LNCAP (cell line): ENCODE data around the gene PRKAR1A.

Experiments
- CTCF ChIP-seq: fragments of 450-650 bp; IDR thresholded peaks from 2 replicates; pipeline ENCODE4 v1.5.1; 2017; ENCODE audit warnings: mild to moderate bottlenecking

The PRKAR1A gene

GRCh38 chr17:68540981-68541380, 28.8 kb downstream of the PRKAR1A start:
- TF ChIP-seq CTCF: no peak

- TF ChIP-seq CTCF: no peak
Measured at GRCh38 chr17:68541816-68542215, 29.6 kb downstream of the PRKAR1A start.

GRCh38 chr17:68542698-68543463, 30.7 kb downstream of the PRKAR1A start:
- TF ChIP-seq CTCF: no peak

GRCh38 chr17:68544111-68544915, 32.1 kb downstream of the PRKAR1A start:
- TF ChIP-seq CTCF: no peak

- no peak for TF ChIP-seq CTCF
Measured at GRCh38 chr17:68556551-68556950, 44.3 kb downstream of the PRKAR1A start.

- TF ChIP-seq CTCF: no peak
Measured at GRCh38 chr17:68559316-68559715, 47.1 kb downstream of the PRKAR1A start.

GRCh38 chr17:68560966-68561720, 48.9 kb downstream of the PRKAR1A start:
- no peak for TF ChIP-seq CTCF
